Measurements from ENCODE around the gene CBX8.

GRCh38 chr17:79761894-79762589 lies 34.8 kb downstream of the CBX8 start:
- TF ChIP-seq CTCF (conservative IDR thresholded peaks at IDR 0.05 in 1 of 2, IDR thresholded peaks at IDR 0.05 in 1 of 2; ENCODE audit: extremely low read depth in 1 of 2, insufficient read depth in 1 of 2, low read depth in 1 of 2, low read length in 2 of 2): no peak
- no peak for TF ChIP-seq EZH2 (IDR thresholded peaks at IDR 0.05; ENCODE audit: borderline replicate concordance, low read length)

All from mammary epithelial cell (primary cell).